ENCODE results near the gene DEFB127. TPM values are rescaled to one million over a fixed set of nuclear protein-coding genes. Genes with fewer than 3 reads are reported as not detected.

DEFB127 gene
- total RNA-seq, 1 experiment from 2014 or later, result not detected

- Mint-ChIP-seq H3K36me3 (ENCODE audit: insufficient read depth in 1 of 3, low read depth in 3 of 3) (peaks cover 0 to 4% (median 2%) of the 10 kb centered on the region in 3 experiments; a peak in 3 of 7 replicates), H3K27me3 (ENCODE audit: low read depth) (peaks cover 35% of the 10 kb centered on the region), H3K4me1 (peaks cover 0 to 10% of the 10 kb centered on the region in 2 experiments; a peak in 2 of 4 replicates), H3K4me3 (no peak within 1 kb of the TSS), H3K9me3 (peaks cover under 1 to 80% of the 10 kb centered on the region in 2 experiments; a peak in 4 of 5 replicates), H3K27ac (no peak within 1 kb of the TSS)
- TF ChIP-seq, protein P1, sequence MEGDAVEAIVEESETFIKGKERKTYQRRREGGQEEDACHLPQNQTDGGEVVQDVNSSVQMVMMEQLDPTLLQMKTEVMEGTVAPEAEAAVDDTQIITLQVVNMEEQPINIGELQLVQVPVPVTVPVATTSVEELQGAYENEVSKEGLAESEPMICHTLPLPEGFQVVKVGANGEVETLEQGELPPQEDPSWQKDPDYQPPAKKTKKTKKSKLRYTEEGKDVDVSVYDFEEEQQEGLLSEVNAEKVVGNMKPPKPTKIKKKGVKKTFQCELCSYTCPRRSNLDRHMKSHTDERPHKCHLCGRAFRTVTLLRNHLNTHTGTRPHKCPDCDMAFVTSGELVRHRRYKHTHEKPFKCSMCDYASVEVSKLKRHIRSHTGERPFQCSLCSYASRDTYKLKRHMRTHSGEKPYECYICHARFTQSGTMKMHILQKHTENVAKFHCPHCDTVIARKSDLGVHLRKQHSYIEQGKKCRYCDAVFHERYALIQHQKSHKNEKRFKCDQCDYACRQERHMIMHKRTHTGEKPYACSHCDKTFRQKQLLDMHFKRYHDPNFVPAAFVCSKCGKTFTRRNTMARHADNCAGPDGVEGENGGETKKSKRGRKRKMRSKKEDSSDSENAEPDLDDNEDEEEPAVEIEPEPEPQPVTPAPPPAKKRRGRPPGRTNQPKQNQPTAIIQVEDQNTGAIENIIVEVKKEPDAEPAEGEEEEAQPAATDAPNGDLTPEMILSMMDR (conservative IDR thresholded peaks at IDR 0.05), result no peak
- Histone ChIP-seq H2BK20ac (ENCODE audit: low read depth, low read length, poor library complexity, severe bottlenecking) (no peak within 1 kb of the TSS), H2BK120ac (ENCODE audit: low read depth, low read length, poor library complexity, severe bottlenecking) (no peak within 1 kb of the TSS), H3K18ac (ENCODE audit: insufficient read length, low read depth, low read length) (no peak within 1 kb of the TSS), H3K9ac (ENCODE audit: extremely low read depth, insufficient read length, low read length) (no peak within 1 kb of the TSS), H3K14ac (ENCODE audit: insufficient read depth, low read length) (no peak within 1 kb of the TSS), H3K23ac (ENCODE audit: insufficient read length, low read depth, low read length) (no peak within 1 kb of the TSS), H3K27me3 (ENCODE audit: insufficient read depth, low read length) (no peaks in the 10 kb centered on the region), H2BK15ac (ENCODE audit: low read depth, low read length) (no peak within 1 kb of the TSS), H3T11ph (ENCODE audit: low read length) (no peak within 1 kb of the TSS), H4K5ac (ENCODE audit: insufficient read length, low read depth, low read length) (no peak within 1 kb of the TSS), H3K56ac (ENCODE audit: insufficient read length, low read depth, low read length) (no peak within 1 kb of the TSS), H4K91ac (ENCODE audit: insufficient read length, low read depth, low read length) (no peak within 1 kb of the TSS), H2AFZ (ENCODE audit: low read length) (no peak within 1 kb of the TSS), H3K79me2 (ENCODE audit: insufficient read depth, low read length) (no peaks in the 10 kb centered on the region), H3K4me1 (ENCODE audit: insufficient read depth, low read length) (no peaks in the 10 kb centered on the region), H3K4me2 (ENCODE audit: insufficient read depth, insufficient read length, low read length) (no peak within 1 kb of the TSS), H2BK12ac (ENCODE audit: insufficient read length, low read depth, low read length) (no peak within 1 kb of the TSS), H3K9me3 (ENCODE audit: control insufficient read depth, low read depth, low read length) (peaks cover 31% of the 10 kb centered on the region), H3K23me2 (ENCODE audit: insufficient read length, low read depth, low read length, poor library complexity, severe bottlenecking) (no peaks in the 10 kb centered on the region), H4K8ac (replicated peaks; ENCODE audit: insufficient read length, low read depth, low read length) (no peak within 1 kb of the TSS), H3K79me1 (ENCODE audit: insufficient read depth, low read depth, low read length, poor library complexity, severe bottlenecking) (no peaks in the 10 kb centered on the region), H4K20me1 (ENCODE audit: control insufficient read depth, insufficient read depth, insufficient read length) (no peaks in the 10 kb centered on the region), H3K27ac (ENCODE audit: insufficient read length, low read depth, low read length) (no peak within 1 kb of the TSS), H2BK5ac (ENCODE audit: insufficient read length, low read length) (no peak within 1 kb of the TSS), H2AK5ac (ENCODE audit: insufficient read length, low read length) (no peak within 1 kb of the TSS), H3K4ac (ENCODE audit: low read depth, low read length) (no peak within 1 kb of the TSS)
- no peak for DNase-seq
- WGBS (ENCODE audit: extremely low coverage, insufficient read length, low lambda C conversion rate), result no CpG with 5 or more reads among the region's 1 CpG
Observed at GRCh38 chr20:142290-142689, 15.0 kb upstream of the DEFB127 start, which contains the start of gene DEFB126. Gene DEFB126, plus strand, starts transcription at chr20:142590. Its CDS starts 39 bp downstream, at chr20:142629.
